GM12873 (cell line): ENCODE results near the gene HOXA4.

Experiments
- CTCF ChIP-seq: IDR thresholded peaks from 2 replicates; pipeline ENCODE4 v1.5.1; 2012; ENCODE audit warnings: low read depth, mild to moderate bottlenecking, moderate library complexity, low read length, control low read depth; ENCODE audit not compliant: insufficient read depth; ENCODE audit errors: missing control alignments

The HOXA4 gene

GRCh38 chr7:27093184-27093895 is 37.2 kb downstream of the HOXA4 start:
- TF ChIP-seq CTCF, result no peak

GRCh38 chr7:27092819-27093110 is 37.8 kb downstream of the HOXA4 start:
- no peak for TF ChIP-seq CTCF

GRCh38 chr7:27091941-27092818 is 38.4 kb downstream of the HOXA4 start:
- no peak for TF ChIP-seq CTCF

- TF ChIP-seq CTCF, result no peak
Observed at GRCh38 chr7:27091105-27091504, 39.5 kb downstream of the HOXA4 start.

GRCh38 chr7:27088002-27088922 is 42.3 kb downstream of the HOXA4 start:
- TF ChIP-seq CTCF, result no peak

- no peak for TF ChIP-seq CTCF
Observed at GRCh38 chr7:27083646-27084045, 46.9 kb downstream of the HOXA4 start.

- TF ChIP-seq CTCF, result no peak
Observed at GRCh38 chr7:27082171-27082570, 48.4 kb downstream of the HOXA4 start.
